Activated CD4-positive, alpha-beta T cell treated with anti-CD3 and anti-CD28 coated beads, Interleukin-2, amount 50 U/mL, for 16 hours (primary cell): ENCODE data around the gene LARP4B.
"Not testable (repeated sequence)": the region's sequence is repeated elsewhere in the genome, so short reads cannot be mapped to it uniquely, and the experiment has no call there.

Source experiments
- DNase-seq: peaks from one replicate; pipeline ENCODE4 v3.0.0-alpha.2; 2020

LARP4B gene

GRCh38 chr10:955820-956217 is 24.3 kb upstream of the LARP4B start:
- DNase-seq, result no peak

GRCh38 chr10:955127-955819 is 23.8 kb upstream of the LARP4B start:
- DNase-seq, result no peak

GRCh38 chr10:954396-954795 is 22.9 kb upstream of the LARP4B start:
- no peak for DNase-seq

- no peak for DNase-seq
These were observed 22.3 kb upstream of the LARP4B start for GRCh38 chr10:953836-954235.

GRCh38 chr10:949446-949845 is 17.9 kb upstream of the LARP4B start:
- DNase-seq, result no peak

- no peak for DNase-seq
These were observed 16.8 kb upstream of the LARP4B start for GRCh38 chr10:948347-948746.

- no peak for DNase-seq
These were observed 16.4 kb upstream of the LARP4B start for GRCh38 chr10:947881-948280.

GRCh38 chr10:947051-947450 is 15.5 kb upstream of the LARP4B start:
- no peak for DNase-seq

GRCh38 chr10:945778-946177 is 14.3 kb upstream of the LARP4B start:
- DNase-seq, result no peak

GRCh38 chr10:944034-944831 is 12.7 kb upstream of the LARP4B start:
- DNase-seq, result peak; percentile 34

- DNase-seq, result no peak
These were observed 12.0 kb upstream of the LARP4B start for GRCh38 chr10:943334-944033.

- no peak for DNase-seq
These were observed 7.6 kb upstream of the LARP4B start for GRCh38 chr10:938941-939678.

- no peak for DNase-seq
These were observed 3.4 kb upstream of the LARP4B start for GRCh38 chr10:934746-935406.

- not testable (repeated sequence) for DNase-seq
These were observed 2.7 kb upstream of the LARP4B start for GRCh38 chr10:934165-934564.

GRCh38 chr10:932589-932988 is 1.1 kb upstream of the LARP4B start:
- no peak for DNase-seq

GRCh38 chr10:930625-931325 is 730 bp downstream of the LARP4B start:
- DNase-seq, result no peak

GRCh38 chr10:929960-930624 is 1.4 kb downstream of the LARP4B start:
- DNase-seq, result no peak

GRCh38 chr10:927131-927530 is 4.4 kb downstream of the LARP4B start:
- DNase-seq, result no peak

- no peak for DNase-seq
These were observed 5.3 kb downstream of the LARP4B start for GRCh38 chr10:926075-926698.

- DNase-seq, result no peak
These were observed 7.0 kb downstream of the LARP4B start for GRCh38 chr10:924524-924859.
